Measurements from ENCODE around the gene TBCE. TPM values are rescaled to one million over a fixed set of nuclear protein-coding genes. Genes with fewer than 3 reads are reported as not detected.
"Not testable (repeated sequence)": the region's sequence is repeated elsewhere in the genome, so short reads cannot be mapped to it uniquely, and the experiment has no call there.

TBCE gene
- total RNA-seq, 1 donor from 2014 or later: 41.3 TPM

DNA sequence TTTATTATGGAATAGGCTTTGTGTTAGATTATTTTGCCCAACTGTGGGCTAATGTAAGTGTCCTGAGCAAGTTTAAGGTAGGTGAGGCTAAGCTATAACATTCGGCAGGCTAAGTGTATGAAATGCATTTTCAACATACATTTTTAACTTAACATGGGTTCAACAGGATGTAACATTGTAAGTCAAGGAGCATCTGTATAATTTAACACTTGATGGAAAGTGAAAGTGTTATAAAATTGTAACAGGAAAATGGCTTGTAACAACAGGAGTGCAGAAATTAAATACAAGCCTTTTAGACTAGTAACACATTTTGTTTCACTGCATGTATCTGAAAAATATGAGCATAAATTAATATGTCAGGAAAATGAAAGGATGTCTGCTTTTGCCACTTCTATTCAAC is 94.7 kb downstream of the TBCE start:
- no peaks in the 10 kb centered on the region for H3K9me3 ChIP-seq (ENCODE audit: low read depth)
- no peaks in the 10 kb centered on the region for H3K79me2 ChIP-seq (ENCODE audit: low read depth)
- H3K36me3 ChIP-seq: peaks cover 17% of the 10 kb centered on the region
- no peaks in the 10 kb centered on the region for H3K27me3 ChIP-seq
- H3K4me1 ChIP-seq: no peaks in the 10 kb centered on the region
- no peaks in the 10 kb centered on the region for H3K9me3 Mint-ChIP-seq
- H3K4me3 Mint-ChIP-seq: no peak overlapping the region
- no peak overlapping the region for H3K4me2 ChIP-seq
- DNase-seq (ENCODE audit: low spot score): no peak
- peaks cover 16% of the 10 kb centered on the region for H3K36me3 Mint-ChIP-seq
- no peak overlapping the region for H3K27ac Mint-ChIP-seq
- no peak overlapping the region for H3K4me3 ChIP-seq
- no peak overlapping the region for H3K9ac ChIP-seq
- no peak overlapping the region for H2AFZ ChIP-seq (replicated peaks)
- no peak for TF ChIP-seq EZH2phosphoT487 (IDR thresholded peaks at IDR 0.05)
- H3K4me1 Mint-ChIP-seq: no peaks in the 10 kb centered on the region
- H3K27ac ChIP-seq: no peak overlapping the region
- no peaks in the 10 kb centered on the region for H3K27me3 Mint-ChIP-seq (ENCODE audit: insufficient read depth, low read depth)
- no peaks in the 10 kb centered on the region for H3F3A ChIP-seq (ENCODE audit: low read depth)
- H4K20me1 ChIP-seq (ENCODE audit: low read depth): no peaks in the 10 kb centered on the region

DNA sequence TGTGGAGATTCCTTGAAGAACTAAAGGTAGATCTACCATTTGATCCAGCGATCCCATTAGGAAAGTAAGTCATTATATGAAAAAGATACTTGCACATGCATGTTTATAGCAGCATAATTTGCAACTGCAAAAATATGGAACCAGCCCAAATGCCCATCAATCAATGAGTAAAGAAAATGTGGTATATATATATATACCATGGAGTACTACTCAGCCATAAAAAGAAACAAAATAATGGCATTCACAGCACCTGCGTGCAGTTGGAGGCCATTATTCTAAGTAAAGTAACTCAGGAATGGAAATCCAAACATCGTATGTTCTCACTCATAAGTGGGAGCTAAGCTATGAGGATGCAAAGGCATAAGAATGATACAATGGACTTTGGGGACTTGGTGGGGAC is 95.6 kb downstream of the TBCE start:
- not testable (repeated sequence) for H3K27ac ChIP-seq; DNase-seq (ENCODE audit: low spot score); H2AFZ ChIP-seq (replicated peaks); H3K4me3 ChIP-seq; H3K9me3 ChIP-seq (ENCODE audit: low read depth); H3F3A ChIP-seq (ENCODE audit: low read depth); H3K4me3 Mint-ChIP-seq; H3K79me2 ChIP-seq (ENCODE audit: low read depth); H3K9me3 Mint-ChIP-seq; H4K20me1 ChIP-seq (ENCODE audit: low read depth); H3K9ac ChIP-seq; H3K27me3 ChIP-seq; H3K4me1 ChIP-seq; H3K27me3 Mint-ChIP-seq (ENCODE audit: insufficient read depth, low read depth); H3K4me1 Mint-ChIP-seq; H3K4me2 ChIP-seq; H3K27ac Mint-ChIP-seq
- peaks cover 17% of the 10 kb centered on the region for H3K36me3 ChIP-seq
- peaks cover 13% of the 10 kb centered on the region for H3K36me3 Mint-ChIP-seq

DNA sequence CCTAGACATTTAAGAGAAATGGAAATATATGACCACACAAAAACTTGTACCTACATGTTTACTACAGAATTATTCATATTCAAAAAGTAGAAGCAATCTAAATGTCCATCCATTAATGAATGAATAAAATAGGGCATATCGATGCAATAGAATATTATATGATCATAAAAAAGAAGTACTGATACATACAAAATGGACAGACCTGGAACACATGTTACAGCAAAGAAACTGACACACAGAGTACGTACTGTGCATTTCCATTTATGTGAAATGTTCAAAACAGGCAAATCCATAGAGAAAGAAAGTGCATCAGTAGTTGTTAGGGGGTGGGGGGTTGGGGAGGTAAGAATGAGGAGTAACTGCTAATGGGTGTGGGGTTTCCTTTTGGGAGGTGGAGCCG is 97.8 kb downstream of the TBCE start:
- no peak overlapping the region for H3K4me3 Mint-ChIP-seq
- no peaks in the 10 kb centered on the region for H3F3A ChIP-seq (ENCODE audit: low read depth)
- H3K9me3 ChIP-seq (ENCODE audit: low read depth): no peaks in the 10 kb centered on the region
- no peaks in the 10 kb centered on the region for H3K4me1 ChIP-seq
- no peak overlapping the region for H3K4me2 ChIP-seq
- H3K27me3 Mint-ChIP-seq (ENCODE audit: insufficient read depth, low read depth): no peaks in the 10 kb centered on the region
- no peaks in the 10 kb centered on the region for H4K20me1 ChIP-seq (ENCODE audit: low read depth)
- no peaks in the 10 kb centered on the region for H3K4me1 Mint-ChIP-seq
- H3K27me3 ChIP-seq: no peaks in the 10 kb centered on the region
- no peaks in the 10 kb centered on the region for H3K9me3 Mint-ChIP-seq
- no peak overlapping the region for H3K9ac ChIP-seq
- no peak overlapping the region for H3K4me3 ChIP-seq
- no peak overlapping the region for H2AFZ ChIP-seq (replicated peaks)
- no peak for DNase-seq (ENCODE audit: low spot score)
- H3K36me3 ChIP-seq: peaks cover 17% of the 10 kb centered on the region
- no peak overlapping the region for H3K27ac Mint-ChIP-seq
- H3K79me2 ChIP-seq (ENCODE audit: low read depth): no peaks in the 10 kb centered on the region
- H3K27ac ChIP-seq: no peak overlapping the region
- peaks cover 17% of the 10 kb centered on the region for H3K36me3 Mint-ChIP-seq
- TF ChIP-seq, protein P1, sequence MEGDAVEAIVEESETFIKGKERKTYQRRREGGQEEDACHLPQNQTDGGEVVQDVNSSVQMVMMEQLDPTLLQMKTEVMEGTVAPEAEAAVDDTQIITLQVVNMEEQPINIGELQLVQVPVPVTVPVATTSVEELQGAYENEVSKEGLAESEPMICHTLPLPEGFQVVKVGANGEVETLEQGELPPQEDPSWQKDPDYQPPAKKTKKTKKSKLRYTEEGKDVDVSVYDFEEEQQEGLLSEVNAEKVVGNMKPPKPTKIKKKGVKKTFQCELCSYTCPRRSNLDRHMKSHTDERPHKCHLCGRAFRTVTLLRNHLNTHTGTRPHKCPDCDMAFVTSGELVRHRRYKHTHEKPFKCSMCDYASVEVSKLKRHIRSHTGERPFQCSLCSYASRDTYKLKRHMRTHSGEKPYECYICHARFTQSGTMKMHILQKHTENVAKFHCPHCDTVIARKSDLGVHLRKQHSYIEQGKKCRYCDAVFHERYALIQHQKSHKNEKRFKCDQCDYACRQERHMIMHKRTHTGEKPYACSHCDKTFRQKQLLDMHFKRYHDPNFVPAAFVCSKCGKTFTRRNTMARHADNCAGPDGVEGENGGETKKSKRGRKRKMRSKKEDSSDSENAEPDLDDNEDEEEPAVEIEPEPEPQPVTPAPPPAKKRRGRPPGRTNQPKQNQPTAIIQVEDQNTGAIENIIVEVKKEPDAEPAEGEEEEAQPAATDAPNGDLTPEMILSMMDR (IDR thresholded peaks at IDR 0.05): no peak
- TF ChIP-seq EZH2phosphoT487 (IDR thresholded peaks at IDR 0.05): no peak
- no peak for TF ChIP-seq EZH2 (IDR thresholded peaks at IDR 0.05)

DNA sequence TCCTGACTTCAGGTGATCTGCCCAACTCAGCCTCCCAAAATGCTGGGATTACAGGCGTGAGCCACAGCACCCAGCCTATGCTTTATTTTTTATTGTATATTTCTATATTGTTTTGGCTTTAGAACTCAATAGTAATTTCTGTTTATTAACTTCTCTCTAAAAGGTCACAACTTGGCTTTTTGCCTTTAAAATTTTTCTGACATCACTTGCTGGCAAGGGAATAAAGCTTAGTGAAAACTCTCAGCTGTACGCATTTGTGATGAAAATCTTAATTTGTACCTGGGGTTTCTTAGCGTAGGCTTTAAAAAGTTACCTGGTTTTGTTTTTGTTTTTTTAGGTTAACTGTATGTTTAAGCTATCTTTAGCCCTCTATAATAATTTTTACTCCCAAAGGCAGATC is 100.8 kb downstream of the TBCE start:
- Histone ChIP-seq H3K27ac (no peak overlapping the region), H3K4me1 (no peaks in the 10 kb centered on the region), H3K36me3 (peaks cover 17% of the 10 kb centered on the region), H3K79me2 (ENCODE audit: low read depth) (no peaks in the 10 kb centered on the region), H3F3A (ENCODE audit: low read depth) (no peaks in the 10 kb centered on the region), H3K9ac (no peak overlapping the region), H3K27me3 (no peaks in the 10 kb centered on the region), H3K9me3 (ENCODE audit: low read depth) (no peaks in the 10 kb centered on the region), H3K4me3 (no peak overlapping the region), H3K4me2 (no peak overlapping the region), H2AFZ (replicated peaks) (no peak overlapping the region), H4K20me1 (ENCODE audit: low read depth) (no peaks in the 10 kb centered on the region)
- Mint-ChIP-seq H3K9me3 (no peaks in the 10 kb centered on the region), H3K27me3 (ENCODE audit: insufficient read depth, low read depth) (no peaks in the 10 kb centered on the region), H3K27ac (no peak overlapping the region), H3K4me1 (no peaks in the 10 kb centered on the region), H3K36me3 (peaks cover 20% of the 10 kb centered on the region), H3K4me3 (no peak overlapping the region)
- TF ChIP-seq EZH2 (IDR thresholded peaks at IDR 0.05): no peak
- no peak for TF ChIP-seq EZH2phosphoT487 (IDR thresholded peaks at IDR 0.05)
- TF ChIP-seq, protein P1 (IDR thresholded peaks at IDR 0.05): no peak
- no peak for DNase-seq (ENCODE audit: low spot score)

Data from neural progenitor cell (in vitro differentiated cells).